ENCODE data around the gene ADGRD1.

The ADGRD1 gene

GRCh38 chr12:131085125-131085815 lies 131.6 kb downstream of the ADGRD1 start:
- Histone ChIP-seq H3K23ac (ENCODE audit: low read depth, low read length, poor library complexity) (no peak overlapping the region), H4K8ac (ENCODE audit: low read depth, low read length) (no peak overlapping the region), H3K4me3 (ENCODE audit: low read length in 2 of 2) (no peak overlapping the region), H2AFZ (ENCODE audit: low read length) (no peak overlapping the region), H2BK5ac (ENCODE audit: low read length) (peak overlapping the region; percentile 39), H3K4me1 (ENCODE audit: control insufficient read depth in 2 of 2, insufficient read depth in 1 of 2, low read depth in 1 of 2, low read length in 2 of 2) (peaks cover 0 to 3% of the 10 kb centered on the region in 2 donors), H2BK15ac (ENCODE audit: low read length) (no peak overlapping the region), H3K18ac (ENCODE audit: low read length) (peak overlapping the region; percentile 66), H2BK120ac (ENCODE audit: low read depth, low read length) (no peak overlapping the region), H3K4ac (ENCODE audit: low read length) (no peak overlapping the region), H2AK5ac (ENCODE audit: low read depth, low read length) (peak overlapping the region; percentile 1), H3K14ac (ENCODE audit: low read length) (no peak overlapping the region), H3K27ac (replicated peaks; ENCODE audit: low read length) (no peak overlapping the region), H3K4me2 (ENCODE audit: insufficient read depth, low read length, poor library complexity, severe bottlenecking) (no peak overlapping the region), H4K91ac (ENCODE audit: low read depth, low read length, poor library complexity) (no peak overlapping the region), H2BK12ac (ENCODE audit: low read length) (no peak overlapping the region), H3K9ac (ENCODE audit: low read depth, low read length, poor library complexity) (no peak overlapping the region), H3K9me3 (replicated peaks in 1 of 2; ENCODE audit: control insufficient read depth in 2 of 2, insufficient read depth in 1 of 2, low read depth in 1 of 2, low read length in 2 of 2) (no peaks in the 10 kb centered on the region), H3K36me3 (replicated peaks in 1 of 2; ENCODE audit: control insufficient read depth in 2 of 2, insufficient read depth in 2 of 2, low read length in 2 of 2) (no peaks in the 10 kb centered on the region), H3K27me3 (ENCODE audit: control insufficient read depth in 3 of 3, insufficient read depth in 3 of 3, low read depth in 1 of 3, low read length in 3 of 3) (no peaks in the 10 kb centered on the region), H3K79me1 (ENCODE audit: low read depth, low read length) (no peaks in the 10 kb centered on the region)
- WGBS, 2 donors (ENCODE audit: extremely low coverage in 2 of 2, insufficient read length in 2 of 2, insufficient replicate concordance in 1 of 2) = no CpG with 5 or more reads among the region's 22 CpGs
- no peak for DNase-seq (ENCODE audit: low spot score)

- Histone ChIP-seq H3K18ac (ENCODE audit: low read length) (peak overlapping the region; percentile 46), H4K8ac (ENCODE audit: low read depth, low read length) (peak overlapping the region; percentile 32), H2AFZ (ENCODE audit: low read length) (no peak overlapping the region), H3K4me3 (ENCODE audit: low read length in 2 of 2) (no peak overlapping the region), H3K14ac (ENCODE audit: low read length) (no peak overlapping the region), H2AK5ac (ENCODE audit: low read depth, low read length) (no peak overlapping the region), H3K23ac (ENCODE audit: low read depth, low read length, poor library complexity) (peak overlapping the region; percentile 7), H3K79me1 (ENCODE audit: low read depth, low read length) (no peaks in the 10 kb centered on the region), H3K4me2 (ENCODE audit: insufficient read depth, low read length, poor library complexity, severe bottlenecking) (no peak overlapping the region), H3K9me3 (replicated peaks in 1 of 2; ENCODE audit: control insufficient read depth in 2 of 2, insufficient read depth in 1 of 2, low read depth in 1 of 2, low read length in 2 of 2) (no peaks in the 10 kb centered on the region), H3K9ac (ENCODE audit: low read depth, low read length, poor library complexity) (no peak overlapping the region), H3K27ac (replicated peaks; ENCODE audit: low read length) (no peak overlapping the region), H2BK120ac (ENCODE audit: low read depth, low read length) (no peak overlapping the region), H3K27me3 (ENCODE audit: control insufficient read depth in 3 of 3, insufficient read depth in 3 of 3, low read depth in 1 of 3, low read length in 3 of 3) (no peaks in the 10 kb centered on the region), H2BK15ac (ENCODE audit: low read length) (no peak overlapping the region), H3K4me1 (ENCODE audit: control insufficient read depth in 2 of 2, insufficient read depth in 1 of 2, low read depth in 1 of 2, low read length in 2 of 2) (peaks cover 0 to 3% of the 10 kb centered on the region in 2 donors), H3K36me3 (replicated peaks in 1 of 2; ENCODE audit: control insufficient read depth in 2 of 2, insufficient read depth in 2 of 2, low read length in 2 of 2) (no peaks in the 10 kb centered on the region), H2BK5ac (ENCODE audit: low read length) (no peak overlapping the region), H4K91ac (ENCODE audit: low read depth, low read length, poor library complexity) (no peak overlapping the region), H2BK12ac (ENCODE audit: low read length) (no peak overlapping the region), H3K4ac (ENCODE audit: low read length) (no peak overlapping the region)
- DNase-seq (ENCODE audit: low spot score) = no peak
- no CpG with 5 or more reads among the region's 24 CpGs for WGBS, 2 donors (ENCODE audit: extremely low coverage in 2 of 2, insufficient read length in 2 of 2, insufficient replicate concordance in 1 of 2)
Measured at GRCh38 chr12:131085816-131086591, 132.3 kb downstream of the ADGRD1 start.

GRCh38 chr12:131087302-131087818 lies 133.7 kb downstream of the ADGRD1 start:
- Histone ChIP-seq H3K23ac (ENCODE audit: low read depth, low read length, poor library complexity) (no peak overlapping the region), H3K4ac (ENCODE audit: low read length) (no peak overlapping the region), H2BK12ac (ENCODE audit: low read length) (no peak overlapping the region), H3K9me3 (replicated peaks in 1 of 2; ENCODE audit: control insufficient read depth in 2 of 2, insufficient read depth in 1 of 2, low read depth in 1 of 2, low read length in 2 of 2) (no peaks in the 10 kb centered on the region), H2AFZ (ENCODE audit: low read length) (no peak overlapping the region), H3K27ac (replicated peaks; ENCODE audit: low read length) (no peak overlapping the region), H2BK120ac (ENCODE audit: low read depth, low read length) (no peak overlapping the region), H3K36me3 (replicated peaks in 1 of 2; ENCODE audit: control insufficient read depth in 2 of 2, insufficient read depth in 2 of 2, low read length in 2 of 2) (no peaks in the 10 kb centered on the region), H3K4me2 (ENCODE audit: insufficient read depth, low read length, poor library complexity, severe bottlenecking) (no peak overlapping the region), H3K27me3 (ENCODE audit: control insufficient read depth in 3 of 3, insufficient read depth in 3 of 3, low read depth in 1 of 3, low read length in 3 of 3) (peaks cover 0 to 3% (median 0%) of the 10 kb centered on the region in 3 experiments), H4K91ac (ENCODE audit: low read depth, low read length, poor library complexity) (no peak overlapping the region), H2BK15ac (ENCODE audit: low read length) (no peak overlapping the region), H3K9ac (ENCODE audit: low read depth, low read length, poor library complexity) (no peak overlapping the region), H3K18ac (ENCODE audit: low read length) (peak overlapping the region; percentile 41), H3K4me1 (ENCODE audit: control insufficient read depth in 2 of 2, insufficient read depth in 1 of 2, low read depth in 1 of 2, low read length in 2 of 2) (peaks cover 0 to 3% of the 10 kb centered on the region in 2 donors), H4K8ac (ENCODE audit: low read depth, low read length) (no peak overlapping the region), H2BK5ac (ENCODE audit: low read length) (no peak overlapping the region), H2AK5ac (ENCODE audit: low read depth, low read length) (no peak overlapping the region), H3K4me3 (ENCODE audit: low read length in 2 of 2) (no peak overlapping the region), H3K14ac (ENCODE audit: low read length) (no peak overlapping the region), H3K79me1 (ENCODE audit: low read depth, low read length) (no peaks in the 10 kb centered on the region)
- WGBS, 2 donors (ENCODE audit: extremely low coverage in 2 of 2, insufficient read length in 2 of 2, insufficient replicate concordance in 1 of 2) = no CpG with 5 or more reads among the region's 24 CpGs
- DNase-seq (ENCODE audit: low spot score) = no peak

Measured in neuronal stem cell (in vitro differentiated cells).